Heart right ventricle (tissue), 16 donors: ENCODE measurements around the gene DCLK3. TPM values are rescaled to one million over a fixed set of nuclear protein-coding genes. Genes with fewer than 3 reads are reported as not detected.
A peak's percentile ranks its signal among the peaks of the same experiment; 100 is the strongest.

Source experiments
- ATAC-seq, 8 donors: fragments of 200-7000 bp; cut with Tn5 transposase; one replicate each; pipeline ENCODE4 v1.9.1; 2020; ENCODE audit warnings: mild to moderate bottlenecking in 8 of 8, moderate library complexity in 8 of 8, moderate number of reproducible peaks in 1 of 8
- DNase-seq, 2 donors: peaks; one replicate each; pipeline ENCODE4 v3.0.0-alpha.2; 2020
- H3K27ac ChIP-seq, 10 donors: fragments of 200-600 bp; sonication (generic) in 2 of 10; one replicate each; pipeline versions ENCODE4 v1.5.0 to v1.8.0; 2020 to 2022; ENCODE audit warnings: mild to moderate bottlenecking in 3 of 10
- H3K27me3 ChIP-seq, 7 donors: fragments of 200-600 bp; one replicate each; pipeline ENCODE4 v1.8.0; 2021 to 2022; ENCODE audit warnings: mild to moderate bottlenecking in 2 of 7
- H3K36me3 ChIP-seq, 9 donors: fragments of 200-600 bp; sonication (generic) in 1 of 9; one replicate each; pipeline versions ENCODE4 v1.5.0 to v1.8.0; 2020 to 2022; ENCODE audit warnings: mild to moderate bottlenecking in 2 of 9
- H3K4me1 ChIP-seq, 9 donors: fragments of 200-600 bp; sonication (generic) in 1 of 9; one replicate each; pipeline versions ENCODE4 v1.5.0 to v1.8.0; 2020 to 2022; ENCODE audit warnings: mild to moderate bottlenecking in 4 of 9
- H3K4me3 ChIP-seq, 10 donors: fragments of 200-600 bp; sonication (generic) in 2 of 10; one replicate each; pipeline versions ENCODE4 v1.5.0 to v1.8.0; 2020 to 2022; ENCODE audit warnings: mild to moderate bottlenecking in 7 of 10, moderate library complexity in 2 of 10
- H3K9me3 ChIP-seq, 11 donors: fragments of 200-600 bp in 10 of 11; sonication (generic) in 2 of 11; one replicate each; pipeline versions ENCODE4 v1.5.0 to v1.8.0; 2013 to 2022; ENCODE audit warnings: mild to moderate bottlenecking in 2 of 11, control low read depth in 1 of 11, moderate library complexity in 1 of 11
- CTCF ChIP-seq, 9 donors: fragments of 200-600 bp; sonication (generic) in 2 of 9; IDR thresholded peaks; one replicate each; pipeline versions ENCODE4 v1.5.0 to v1.8.0; 2021 to 2022; ENCODE audit warnings: antibody characterized with exemption in 9 of 9, mild to moderate bottlenecking in 5 of 9, moderate library complexity in 1 of 9
- WGBS, 2 donors: extraction: QIAGEN DNeasy Blood & Tissue Kit; methylation state at CpG; one replicate each; pipeline ENCODE4 v1.1.7; 2013; ENCODE audit warnings: inconsistent platforms in 1 of 2; 5-methylcytosine and 5-hydroxymethylcytosine counted together
- intact Hi-C, 10 donors: fragments of 100-400 bp; cut with DNase I; formaldehyde crosslinking; loops; one replicate each; pipeline versions ENCODE4 v1.11.1 to v1.14.2; 2022
- polyA plus RNA-seq, 2 donors: library from polyadenylated mRNA; stranded (reverse); fragments of 200-250 nt; gene quantifications; one replicate each; pipeline ENCODE4 v1.2.3, GENCODE V29; 2013
- total RNA-seq, 10 donors: library from RNA; stranded (reverse); fragmentation: NEBNext Ultra II Directional in 3 of 10; extraction: Animal tissue kit (Norgen Biotek cat#: 25700) in 3 of 10; gene quantifications; one replicate each; pipeline versions ENCODE4 v1.2.1 to v1.2.4, GENCODE V29; 2021 to 2023
- donor health status: Arrhythmogenic right ventricular cardiomyopathy.
- donor health status: ischemic (EF 13 %, LVEDD 7.1; RV severe dilation, severe dysfunction).
- donor health status: healthy with polysubstance abuse.
- donor health status: DM: no; HTN: yes; CAD: no.
- donor health status: DM: no; HTN: no; CAD: no.
- donor health status: ischemic (EF 25% LVEDD 6.9; RV normal size, moderate dysfunction).
- donor health status: ischemic (EF 25% LVEDD 5.7; RV mildly dilated, moderate dysfunction).
- donor health status: healthy.
- donor health status: DM: yes; HTN: yes; CAD: no.
- donor health status: Ischemic cardiomyopathy.
- donor health status: ischemic (EF 35%, LVEDD 5.7; RV mildly dilated, moderate dysfunction).
- donor health status: nonischemic (EF 11% LVEDD 7.7; RV severe dilation, severe dysfunction).
- donor health status: DM: yes; HTN: yes; CAD: no.
- donor health status: PGD.
- donor health status: ischemic (EF 29% LVEDD 5.4; RV normal size, mild dysfunction).
- donor health status: nonischemic (EF 23%, LVEDD 6.1; RV moderate dilation, normal function).

Gene DCLK3
- total and polyA plus RNA-seq, 12 donors = 0.04 to 1.0 (median 0.19) TPM

GRCh38 chr3:36729204-36730056 lies 34.9 kb downstream of the DCLK3 start:
- DNase-seq (no peak), ATAC-seq (peak in 6 of 8 donors; percentile 47 to 65 (median 56))
- Histone ChIP-seq H3K9me3 (no peaks in the 10 kb centered on the region), H3K36me3 (no peaks in the 10 kb centered on the region), H3K4me1 (peaks cover 0 to 22% (median 14%) of the 10 kb centered on the region in 9 donors), H3K27me3 (no peaks in the 10 kb centered on the region), H3K27ac (no peak overlapping the region), H3K4me3 (no peak overlapping the region)
- 52 to 57% methylated on average over 9 of the region's 9 CpGs for WGBS, 2 donors
- intact Hi-C loops = loop anchor here (1.0 to 10.0 kb wide), 9 partner anchors 53 to 485 kb away; no protein-coding TSS in a partner anchor
- TF ChIP-seq CTCF (IDR thresholded peaks at IDR 0.05) = peak; percentile 59 to 88 (median 75)

GRCh38 chr3:36714343-36715086 lies 49.8 kb downstream of the DCLK3 start:
- intact Hi-C loops = no loop called here
- TF ChIP-seq CTCF (IDR thresholded peaks at IDR 0.05) = no peak
- ATAC-seq (no peak), DNase-seq (no peak)
- Histone ChIP-seq H3K9me3 (no peaks in the 10 kb centered on the region), H3K36me3 (no peaks in the 10 kb centered on the region), H3K27me3 (no peaks in the 10 kb centered on the region), H3K4me3 (no peak overlapping the region), H3K4me1 (no peaks in the 10 kb centered on the region), H3K27ac (no peak overlapping the region)
- WGBS, 2 donors = 82 to 84% methylated on average over 5 of the region's 5 CpGs

- H3K27me3 ChIP-seq = no peaks in the 10 kb centered on the region
- H3K4me1 ChIP-seq = no peaks in the 10 kb centered on the region
- H3K36me3 ChIP-seq = no peaks in the 10 kb centered on the region
- TF ChIP-seq CTCF (IDR thresholded peaks at IDR 0.05) = no peak
- 96 to 97% methylated on average over 4 of the region's 4 CpGs for WGBS, 2 donors
- H3K27ac ChIP-seq = no peak overlapping the region
- intact Hi-C loops = no loop called here
- no peaks in the 10 kb centered on the region for H3K9me3 ChIP-seq
- no peak for ATAC-seq
- no peak overlapping the region for H3K4me3 ChIP-seq
- no peak for DNase-seq
Measured at GRCh38 chr3:36713904-36714303, 50.4 kb downstream of the DCLK3 start.

- H3K9me3 ChIP-seq = no peaks in the 10 kb centered on the region
- H3K4me3 ChIP-seq = no peak overlapping the region
- no peaks in the 10 kb centered on the region for H3K4me1 ChIP-seq
- no peak for DNase-seq
- intact Hi-C loops = no loop called here
- 59 to 62% methylated on average over 2 of the region's 2 CpGs for WGBS, 2 donors
- H3K36me3 ChIP-seq = no peaks in the 10 kb centered on the region
- H3K27ac ChIP-seq = no peak overlapping the region
- TF ChIP-seq CTCF (IDR thresholded peaks at IDR 0.05) = no peak
- no peak for ATAC-seq
- H3K27me3 ChIP-seq = peaks cover 0 to 3% (median 0%) of the 10 kb centered on the region in 7 donors
Measured at GRCh38 chr3:36710606-36711005, 53.7 kb downstream of the DCLK3 start.
